Ovary (tissue), 3 donors: ENCODE measurements around the gene INTS15.

Experiments used
- POLR2A ChIP-seq: fragments of 450-650 bp; IDR thresholded peaks from one replicate; pipeline ENCODE4 v1.6.1; 2017; ENCODE audit warnings: antibody characterized with exemption, mild to moderate bottlenecking, moderate library complexity
- TF ChIP-seq, protein P1 (sequence below), 3 donors: fragments of 450-650 bp in 2 of 3; fragments of 200-600 bp in 1 of 3; IDR thresholded peaks; one replicate each; pipeline versions ENCODE4 v1.5.1 to v1.8.0; 2016 to 2022; ENCODE audit warnings: antibody characterized with exemption in 3 of 3, mild to moderate bottlenecking in 1 of 3
- donor health status: DM: no; HTN: no; CAD: no.

DNA sequence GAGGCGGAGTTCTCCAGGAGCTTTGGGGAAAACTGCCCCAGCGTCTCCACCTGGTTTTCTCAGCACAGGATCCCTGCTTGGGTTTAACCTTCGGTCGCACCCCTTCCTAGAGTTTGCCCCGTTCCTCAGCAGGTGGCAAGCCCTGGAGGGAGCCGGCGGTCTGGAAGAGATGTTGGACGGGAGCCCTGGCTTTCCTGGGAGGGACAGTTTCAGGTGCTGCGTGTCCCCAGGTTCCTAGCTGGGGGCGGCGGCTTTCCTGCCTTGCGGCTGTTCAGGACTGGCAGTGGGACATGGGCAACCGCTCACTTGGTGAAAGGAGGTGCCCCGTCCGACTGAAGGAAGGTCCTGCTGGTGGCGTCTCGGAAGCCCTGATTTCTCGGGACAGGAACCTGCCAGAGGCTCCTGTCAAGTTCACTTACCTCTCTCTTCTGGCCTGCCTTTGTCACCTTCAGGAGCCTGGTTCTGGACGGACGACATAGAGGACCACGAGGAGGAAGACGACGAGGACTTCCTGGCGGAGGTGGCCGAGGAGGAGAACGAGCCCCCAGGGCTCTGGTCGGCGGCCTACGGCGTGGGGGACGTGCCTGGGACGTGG lies 62.1 kb downstream of the INTS15 start:
- TF ChIP-seq, protein P1, sequence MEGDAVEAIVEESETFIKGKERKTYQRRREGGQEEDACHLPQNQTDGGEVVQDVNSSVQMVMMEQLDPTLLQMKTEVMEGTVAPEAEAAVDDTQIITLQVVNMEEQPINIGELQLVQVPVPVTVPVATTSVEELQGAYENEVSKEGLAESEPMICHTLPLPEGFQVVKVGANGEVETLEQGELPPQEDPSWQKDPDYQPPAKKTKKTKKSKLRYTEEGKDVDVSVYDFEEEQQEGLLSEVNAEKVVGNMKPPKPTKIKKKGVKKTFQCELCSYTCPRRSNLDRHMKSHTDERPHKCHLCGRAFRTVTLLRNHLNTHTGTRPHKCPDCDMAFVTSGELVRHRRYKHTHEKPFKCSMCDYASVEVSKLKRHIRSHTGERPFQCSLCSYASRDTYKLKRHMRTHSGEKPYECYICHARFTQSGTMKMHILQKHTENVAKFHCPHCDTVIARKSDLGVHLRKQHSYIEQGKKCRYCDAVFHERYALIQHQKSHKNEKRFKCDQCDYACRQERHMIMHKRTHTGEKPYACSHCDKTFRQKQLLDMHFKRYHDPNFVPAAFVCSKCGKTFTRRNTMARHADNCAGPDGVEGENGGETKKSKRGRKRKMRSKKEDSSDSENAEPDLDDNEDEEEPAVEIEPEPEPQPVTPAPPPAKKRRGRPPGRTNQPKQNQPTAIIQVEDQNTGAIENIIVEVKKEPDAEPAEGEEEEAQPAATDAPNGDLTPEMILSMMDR (IDR thresholded peaks at IDR 0.05): no peak
- TF ChIP-seq POLR2A: no peak
